Amygdala (tissue), 56 donors: ENCODE data around the gene HSPA1L.

Experiments
- DNase-seq, 56 donors: peaks; one replicate each; lab custom pipeline; 2025; lab: John Stamatoyannopoulos, UW

HSPA1L gene

DNA sequence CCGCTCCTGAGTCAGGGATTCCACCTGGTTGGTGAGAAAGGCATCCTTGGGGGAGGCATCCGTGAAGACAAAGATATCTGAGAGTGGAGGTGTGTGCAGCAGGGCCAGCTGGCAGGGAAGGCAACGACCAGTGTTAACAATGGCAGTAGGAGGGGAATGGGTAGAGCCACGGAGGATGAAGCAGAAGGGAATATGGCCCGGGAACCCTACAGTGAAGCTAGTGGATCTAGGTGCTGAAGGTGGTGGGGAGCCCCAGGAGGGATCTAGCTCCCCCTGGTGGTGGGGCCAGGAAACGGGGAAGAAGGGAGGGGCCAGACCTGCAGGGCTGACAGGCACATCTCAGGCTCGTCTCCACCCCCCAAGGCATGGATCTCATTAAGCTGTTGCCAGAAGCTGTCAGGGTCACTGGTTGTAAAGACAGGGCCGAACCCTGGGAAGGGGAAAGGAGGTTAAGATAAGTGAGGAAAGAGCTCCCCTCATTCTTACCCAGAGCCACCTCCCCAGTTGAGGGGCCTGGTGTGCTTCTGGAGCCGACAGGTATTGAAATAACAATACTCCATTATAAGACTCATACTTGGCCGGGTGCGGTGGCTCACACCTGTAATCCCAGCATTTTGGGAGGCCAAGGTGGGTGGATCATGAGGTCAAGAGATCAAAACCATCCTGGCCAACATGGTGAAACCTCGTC lies 45.3 kb downstream of the HSPA1L start:
- DNase-seq = peak in 5 of 56 donors; percentile 13 to 27 (median 23)

DNA sequence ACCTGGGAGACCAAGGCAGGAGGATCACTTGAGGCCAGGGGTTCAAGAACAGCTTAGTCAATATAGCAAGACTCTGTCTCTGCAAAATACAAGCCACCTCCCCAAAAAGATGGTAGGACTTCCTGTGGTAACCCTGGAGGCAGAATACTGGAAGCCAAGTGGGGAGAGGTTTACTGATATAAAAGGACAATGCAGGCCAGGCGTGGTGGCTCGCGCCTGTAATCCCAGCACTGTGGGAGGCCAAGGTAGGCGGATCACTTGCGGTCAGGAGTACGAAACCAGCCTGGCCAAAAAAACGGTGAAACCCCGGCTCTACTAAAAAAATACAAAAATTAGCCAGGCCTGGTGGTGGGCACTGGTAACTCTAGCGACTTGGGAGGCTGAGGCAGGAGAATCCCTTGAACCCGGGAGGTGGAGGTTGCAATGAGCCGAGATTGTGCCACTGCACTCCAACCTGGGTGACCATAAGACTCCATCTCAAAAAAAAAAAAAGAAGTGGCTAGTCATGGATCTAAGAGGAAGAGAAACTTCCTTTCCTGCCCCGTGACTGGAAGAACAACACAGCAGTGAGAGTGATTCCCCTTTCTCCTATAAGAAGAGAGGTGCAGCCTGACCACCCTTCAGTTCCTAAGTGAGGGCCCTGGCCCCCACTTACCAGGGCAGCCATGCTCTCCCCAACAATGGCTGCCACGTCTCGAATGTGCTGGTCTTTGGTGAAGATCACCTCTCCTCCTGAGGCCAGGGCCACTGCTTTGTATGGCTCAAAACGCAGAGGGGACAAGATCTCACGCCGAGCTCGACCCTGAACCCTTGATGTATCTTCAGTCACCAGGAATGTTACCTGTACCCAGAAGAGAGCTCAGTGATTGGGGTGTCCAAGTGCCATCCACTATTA lies 46.5 kb downstream of the HSPA1L start:
- peak in 1 of 56 donors; percentile 29 for DNase-seq

- DNase-seq = no peak
Measured at GRCh38 chr6:31767096-31767645, 47.9 kb downstream of the HSPA1L start.

- DNase-seq = no peak
Measured at GRCh38 chr6:31765910-31766794, 48.9 kb downstream of the HSPA1L start.

DNA sequence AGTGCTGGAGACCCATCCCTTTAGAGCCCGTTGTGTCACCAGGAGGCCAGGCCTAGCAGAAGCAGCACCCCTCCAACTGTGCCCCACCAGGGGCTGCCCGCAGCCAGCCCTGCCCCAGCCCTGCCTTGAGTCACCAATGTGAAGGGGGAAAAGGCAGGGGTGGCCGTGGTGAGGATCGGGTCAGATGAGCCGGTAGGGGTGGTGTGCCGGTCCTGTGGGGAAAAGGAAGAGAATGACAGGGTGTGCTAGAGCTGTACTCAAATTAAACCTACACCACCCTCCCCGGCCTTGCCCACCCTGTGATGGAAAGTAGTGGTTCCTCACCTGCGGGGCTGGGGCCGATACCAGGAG lies 49.5 kb downstream of the HSPA1L start:
- no peak for DNase-seq

DNA sequence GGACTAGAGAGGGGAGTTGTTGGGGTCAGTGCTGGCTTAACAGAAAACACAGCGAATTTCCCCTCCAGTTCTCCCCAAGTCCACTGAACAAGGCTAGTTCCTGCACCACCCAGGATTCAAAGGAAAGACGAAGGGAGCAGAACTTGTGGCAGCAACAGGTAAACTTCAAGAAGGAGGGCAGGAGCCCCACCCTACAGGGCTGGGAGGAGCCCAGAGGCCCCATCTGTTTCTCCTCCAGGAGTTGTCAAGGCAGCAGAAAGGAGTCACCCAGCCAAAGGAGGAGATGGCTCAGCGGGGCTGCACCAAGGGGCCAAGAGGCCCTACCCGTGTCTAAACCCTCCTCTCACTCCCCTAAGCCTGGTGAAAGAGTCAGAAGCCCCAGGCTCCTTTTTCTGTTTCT lies 50.9 kb downstream of the HSPA1L start:
- no peak for DNase-seq

DNA sequence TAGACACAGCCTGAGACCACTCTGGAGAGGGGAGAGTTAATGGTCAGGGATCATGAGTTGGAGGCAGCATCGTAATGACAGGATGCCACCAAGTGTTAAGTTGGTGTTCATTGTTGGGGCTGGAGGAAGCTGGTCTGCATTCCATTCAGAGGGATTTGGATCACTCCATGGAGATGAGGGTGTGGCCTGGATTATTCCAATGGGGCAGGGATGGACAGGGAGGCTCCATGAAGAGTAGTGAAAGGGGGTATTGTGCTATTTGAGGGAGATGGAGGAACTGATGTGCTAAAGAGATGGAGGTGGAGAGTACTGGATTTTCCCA lies 51.5 kb downstream of the HSPA1L start:
- peak in 7 of 56 donors; percentile 5 to 27 (median 19) for DNase-seq

GRCh38 chr6:31762878-31763618 lies 52.0 kb downstream of the HSPA1L start:
- no peak for DNase-seq

DNA sequence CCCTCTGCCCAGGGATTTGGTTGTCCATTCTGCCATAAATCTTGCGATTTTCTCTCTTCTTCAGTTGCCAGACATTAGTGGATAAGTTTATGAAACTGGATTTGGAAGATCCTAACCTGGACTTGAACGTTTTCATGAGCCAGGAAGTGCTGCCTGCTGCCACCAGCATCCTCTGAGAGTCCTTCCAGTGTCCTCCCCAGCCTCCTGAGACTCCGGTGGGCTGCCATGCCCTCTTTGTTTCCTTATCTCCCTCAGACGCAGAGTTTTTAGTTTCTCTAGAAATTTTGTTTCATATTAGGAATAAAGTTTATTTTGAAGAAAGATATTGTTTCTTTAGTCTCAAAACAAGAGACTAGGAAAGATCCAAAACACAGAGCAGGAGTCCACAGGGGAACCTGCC lies 52.7 kb downstream of the HSPA1L start, which contains the start of gene SAPCD1:
SAPCD1 (plus strand) TSS at position 301 of the 400 bp plus-strand sequence. CDS start 399 bp downstream, outside the sequence.
- DNase-seq = no peak

DNA sequence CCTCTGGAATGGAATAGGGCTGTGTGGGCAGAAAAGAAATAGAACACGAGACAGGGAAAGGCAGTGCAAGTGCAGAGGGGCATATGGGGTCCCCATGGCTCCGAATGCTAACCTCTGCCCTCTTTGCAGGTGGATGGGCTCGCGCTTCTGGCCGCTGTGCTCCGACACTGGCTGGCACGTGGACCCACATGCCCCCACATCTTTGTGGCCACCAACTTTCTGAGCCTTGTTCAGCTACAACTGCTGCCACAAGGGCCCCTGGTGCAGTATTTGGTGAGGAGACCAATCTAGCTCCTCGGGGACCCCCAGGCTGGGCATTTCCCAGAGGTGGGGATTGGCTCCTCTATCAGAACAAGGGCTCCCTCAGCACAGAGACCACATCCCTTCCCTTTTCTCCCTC lies 53.7 kb downstream of the HSPA1L start:
- no peak for DNase-seq

DNA sequence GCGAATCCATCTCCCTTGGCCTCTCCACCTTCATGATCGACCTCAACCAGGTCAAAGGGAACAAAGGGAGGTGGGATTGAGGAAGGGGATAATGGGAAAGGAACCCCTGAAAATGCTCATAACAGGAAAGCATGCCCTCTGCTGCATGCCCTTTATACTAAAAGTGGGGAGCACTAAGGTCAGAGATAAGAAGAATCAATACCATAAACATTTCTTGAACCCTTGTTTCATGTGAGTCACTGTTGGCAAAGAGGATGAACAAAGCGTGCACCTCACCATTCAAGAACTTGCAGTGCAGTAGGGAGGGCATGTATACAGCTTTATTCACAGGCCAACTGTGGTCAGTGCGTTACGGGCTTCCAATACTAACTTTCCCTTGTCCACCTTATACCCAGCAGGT lies 54.3 kb downstream of the HSPA1L start:
- DNase-seq = no peak
